Karpas-422 (cell line): ENCODE results near the gene NCBP2L. TPM values are rescaled to one million over a fixed set of nuclear protein-coding genes. Genes with fewer than 3 reads are reported as not detected.

Experiments
- DNase-seq: peaks from one replicate; pipeline ENCODE4 v3.0.0-alpha.2; 2015
- H2AFZ ChIP-seq: fragments of 200-600 bp; sonication (generic); 2 replicates; pipeline ENCODE4 v1.6.1; 2014; ENCODE audit warnings: antibody characterized with exemption, low read length, mixed read lengths
- H3K27ac ChIP-seq: fragments of 200-600 bp; sonication (generic); 2 replicates; pipeline ENCODE4 v1.5.1; 2014; ENCODE audit warnings: mild to moderate bottlenecking, low read length, moderate library complexity
- H3K27me3 ChIP-seq: fragments of 200-600 bp; sonication (generic); 2 replicates; pipeline ENCODE4 v1.6.1; 2014; ENCODE audit warnings: low read length, mixed read lengths
- H3K36me3 ChIP-seq: fragments of 200-600 bp; sonication (generic); 2 replicates; pipeline ENCODE4 v1.6.1; 2014; ENCODE audit warnings: low read length, mixed read lengths; ENCODE audit not compliant: insufficient read depth
- H3K4me1 ChIP-seq: fragments of 200-600 bp; sonication (generic); 2 replicates; pipeline ENCODE4 v1.6.1; 2014; ENCODE audit warnings: mild to moderate bottlenecking, low read length, mixed read lengths
- H3K4me2 ChIP-seq: fragments of 200-600 bp; sonication (generic); 2 replicates; pipeline ENCODE4 v1.6.1; 2014; ENCODE audit warnings: low read length, low read depth, mild to moderate bottlenecking; ENCODE audit not compliant: poor library complexity, severe bottlenecking
- H3K4me3 ChIP-seq: fragments of 200-600 bp; sonication (generic); 2 replicates; pipeline ENCODE4 v1.5.1; 2014; ENCODE audit warnings: mild to moderate bottlenecking, antibody characterized with exemption, low read length, mixed read lengths
- H3K79me2 ChIP-seq: fragments of 200-600 bp; sonication (generic); 2 replicates; pipeline ENCODE4 v1.6.1; 2014; ENCODE audit warnings: mild to moderate bottlenecking, low read length, mixed read lengths
- H3K9ac ChIP-seq: fragments of 200-600 bp; sonication (generic); 2 replicates; pipeline ENCODE4 v1.6.0; 2014; ENCODE audit warnings: low read length
- H3K9me2 ChIP-seq: fragments of 200-600 bp; sonication (generic), shearing (Covaris generic); replicated peaks from 2 replicates; pipeline ENCODE4 v1.6.0; 2014; ENCODE audit warnings: mild to moderate bottlenecking, low read length, moderate library complexity; ENCODE audit not compliant: insufficient read depth
- H3K9me3 ChIP-seq: fragments of 300-700, 200-600 bp; sonication (generic); 2 replicates; pipeline ENCODE4 v1.6.1; 2014; ENCODE audit warnings: low read length, mixed read lengths
- H4K20me1 ChIP-seq: fragments of 200-600 bp; sonication (generic); 2 replicates; pipeline ENCODE4 v1.6.1; 2014; ENCODE audit warnings: mild to moderate bottlenecking, antibody characterized with exemption, low read length, low read depth; ENCODE audit not compliant: insufficient read depth
- total RNA-seq: library from RNA; depleted of rRNA; stranded (reverse); fragments of >200 nt; shearing (Covaris generic); gene quantifications from 2 replicates; pipeline ENCODE4 v1.2.3, GENCODE V29; 2014; ENCODE audit warnings: low replicate concordance

The NCBP2L gene
- total RNA-seq, 1 experiment from 2014 or later = not detected

DNA sequence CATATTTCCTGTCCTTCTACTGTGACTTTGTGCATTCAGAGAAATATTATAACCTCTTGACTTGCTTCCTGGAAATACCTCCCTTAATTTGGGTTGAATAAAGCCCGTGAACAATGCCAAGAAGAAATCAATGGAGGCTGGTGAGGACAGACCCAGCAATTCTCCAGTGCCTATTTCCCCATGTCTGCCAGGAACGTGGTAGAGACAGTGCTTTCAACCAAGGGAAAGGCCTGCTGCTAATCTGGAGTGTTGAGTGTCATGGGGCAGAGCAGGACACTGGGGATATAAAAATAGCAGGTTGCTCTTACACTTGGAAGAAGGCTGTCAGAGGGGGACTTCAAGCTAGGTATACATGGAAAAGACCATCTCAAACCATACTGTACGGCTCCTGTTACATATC, 21.8 kb upstream of the NCBP2L start:
- Histone ChIP-seq H3K27me3 (no peaks in the 10 kb centered on the region), H3K9me2 (no peaks in the 10 kb centered on the region), H3K9ac (no peak overlapping the region), H3K36me3 (no peaks in the 10 kb centered on the region), H3K79me2 (no peaks in the 10 kb centered on the region), H3K4me3 (no peak overlapping the region), H3K4me1 (no peaks in the 10 kb centered on the region), H3K9me3 (no peaks in the 10 kb centered on the region), H2AFZ (no peak overlapping the region), H3K4me2 (no peak overlapping the region), H3K27ac (no peak overlapping the region), H4K20me1 (no peaks in the 10 kb centered on the region)
- DNase-seq = no peak

GRCh38 chrX:107758231-107758766, 19.2 kb upstream of the NCBP2L start:
- H3K9me3 ChIP-seq = no peaks in the 10 kb centered on the region
- H3K27me3 ChIP-seq = no peaks in the 10 kb centered on the region
- H3K9me2 ChIP-seq = no peaks in the 10 kb centered on the region
- H3K9ac ChIP-seq = no peak overlapping the region
- no peak overlapping the region for H3K27ac ChIP-seq
- no peak overlapping the region for H2AFZ ChIP-seq
- no peak for DNase-seq
- H3K36me3 ChIP-seq = no peaks in the 10 kb centered on the region
- no peak overlapping the region for H3K4me2 ChIP-seq
- H3K79me2 ChIP-seq = no peaks in the 10 kb centered on the region
- H4K20me1 ChIP-seq = no peaks in the 10 kb centered on the region
- no peaks in the 10 kb centered on the region for H3K4me1 ChIP-seq
- no peak overlapping the region for H3K4me3 ChIP-seq

GRCh38 chrX:107760304-107761077, 17.0 kb upstream of the NCBP2L start:
- no peaks in the 10 kb centered on the region for H4K20me1 ChIP-seq
- no peaks in the 10 kb centered on the region for H3K9me2 ChIP-seq
- no peak overlapping the region for H2AFZ ChIP-seq
- H3K4me1 ChIP-seq = no peaks in the 10 kb centered on the region
- no peak for DNase-seq
- H3K27me3 ChIP-seq = no peaks in the 10 kb centered on the region
- H3K27ac ChIP-seq = no peak overlapping the region
- H3K4me2 ChIP-seq = no peak overlapping the region
- H3K36me3 ChIP-seq = no peaks in the 10 kb centered on the region
- no peak overlapping the region for H3K9ac ChIP-seq
- H3K9me3 ChIP-seq = no peaks in the 10 kb centered on the region
- no peaks in the 10 kb centered on the region for H3K79me2 ChIP-seq
- H3K4me3 ChIP-seq = no peak overlapping the region

GRCh38 chrX:107763647-107764046, 13.9 kb upstream of the NCBP2L start:
- Histone ChIP-seq H3K79me2 (no peaks in the 10 kb centered on the region), H2AFZ (no peak overlapping the region), H3K27me3 (no peaks in the 10 kb centered on the region), H3K9me3 (no peaks in the 10 kb centered on the region), H3K9me2 (no peaks in the 10 kb centered on the region), H3K4me2 (no peak overlapping the region), H4K20me1 (no peaks in the 10 kb centered on the region), H3K9ac (no peak overlapping the region), H3K4me1 (no peaks in the 10 kb centered on the region), H3K27ac (no peak overlapping the region), H3K36me3 (no peaks in the 10 kb centered on the region), H3K4me3 (no peak overlapping the region)
- no peak for DNase-seq

DNA sequence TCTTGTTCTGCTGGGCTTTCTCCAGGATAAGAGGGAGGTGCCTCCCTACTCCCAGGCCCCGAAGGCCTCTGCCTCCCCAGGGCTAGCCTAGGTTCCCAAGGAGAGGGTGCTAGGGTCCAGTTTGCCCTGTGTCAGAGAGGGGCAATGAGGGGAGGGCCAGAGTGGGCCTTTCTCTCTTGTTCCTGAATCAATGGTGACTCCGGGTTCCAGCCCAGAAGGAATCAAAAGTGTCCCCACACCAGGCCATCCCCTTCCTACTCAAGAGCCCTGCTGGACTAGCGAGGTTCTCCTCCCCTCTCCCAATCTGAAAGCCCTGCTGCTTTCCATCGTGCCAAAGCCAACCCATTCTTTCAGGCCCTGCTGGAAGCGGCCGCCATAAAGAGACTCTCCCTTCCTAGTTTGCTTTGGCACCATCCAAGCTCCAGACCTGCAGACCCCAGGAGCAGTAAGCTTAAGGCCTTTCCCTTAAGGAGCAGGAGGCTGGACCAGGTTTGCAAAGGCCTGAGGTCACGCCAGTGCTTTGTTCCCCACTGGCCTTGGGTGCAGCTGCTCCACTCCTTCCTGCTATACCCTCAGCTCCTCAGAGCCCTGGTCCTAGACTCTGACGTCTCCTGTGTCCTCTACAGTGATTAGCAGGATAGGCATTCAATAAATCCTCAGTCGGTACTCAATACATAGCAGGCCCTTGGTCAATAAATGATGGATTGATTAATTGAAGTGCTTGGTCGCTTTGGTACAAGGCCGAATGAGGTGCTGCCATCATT, 12.5 kb upstream of the NCBP2L start:
- no peak overlapping the region for H3K9ac ChIP-seq
- H3K4me2 ChIP-seq = no peak overlapping the region
- no peaks in the 10 kb centered on the region for H3K27me3 ChIP-seq
- DNase-seq = no peak
- H3K4me1 ChIP-seq = no peaks in the 10 kb centered on the region
- no peaks in the 10 kb centered on the region for H4K20me1 ChIP-seq
- H3K36me3 ChIP-seq = no peaks in the 10 kb centered on the region
- no peak overlapping the region for H3K27ac ChIP-seq
- H2AFZ ChIP-seq = no peak overlapping the region
- H3K79me2 ChIP-seq = no peaks in the 10 kb centered on the region
- no peaks in the 10 kb centered on the region for H3K9me3 ChIP-seq
- H3K9me2 ChIP-seq = no peaks in the 10 kb centered on the region
- no peak overlapping the region for H3K4me3 ChIP-seq

DNA sequence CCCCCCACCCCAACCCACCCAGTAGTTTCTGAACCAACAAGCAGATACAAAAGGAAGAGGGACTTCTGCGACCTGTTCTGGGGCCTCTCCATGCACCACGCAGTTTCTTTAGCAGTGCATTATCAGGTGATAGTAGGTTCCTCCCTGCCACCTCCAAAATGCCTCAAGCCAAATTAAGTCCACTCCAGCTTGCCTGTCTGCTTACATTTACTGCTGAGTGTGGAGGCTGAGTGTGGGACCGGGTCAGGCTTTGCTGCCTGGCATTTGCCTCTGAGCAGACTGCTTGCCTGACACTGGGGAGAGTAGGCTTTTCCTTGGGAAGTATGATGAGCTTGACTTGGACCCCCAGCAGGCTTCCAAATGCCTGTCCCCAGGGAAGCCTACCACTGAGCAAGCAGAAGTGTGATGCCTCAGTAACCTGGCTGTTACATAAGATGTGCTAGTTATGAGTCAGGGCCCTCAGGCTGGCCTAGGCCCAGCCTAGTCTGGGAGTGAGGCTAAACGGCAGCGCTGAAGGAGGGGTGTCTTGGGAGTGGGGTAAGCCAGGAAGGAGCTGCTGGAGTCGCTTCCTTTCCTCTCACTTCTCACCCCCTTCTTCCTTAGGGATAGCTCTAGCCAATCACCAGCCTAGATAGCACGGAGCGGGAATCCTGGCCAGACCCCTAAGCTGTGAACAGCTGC, 10.9 kb upstream of the NCBP2L start:
- no peaks in the 10 kb centered on the region for H3K27me3 ChIP-seq
- H3K4me1 ChIP-seq = no peaks in the 10 kb centered on the region
- H2AFZ ChIP-seq = no peak overlapping the region
- no peaks in the 10 kb centered on the region for H3K36me3 ChIP-seq
- no peak overlapping the region for H3K27ac ChIP-seq
- no peaks in the 10 kb centered on the region for H3K9me2 ChIP-seq
- H3K4me2 ChIP-seq = no peak overlapping the region
- no peak overlapping the region for H3K9ac ChIP-seq
- no peak overlapping the region for H3K4me3 ChIP-seq
- H3K9me3 ChIP-seq = no peaks in the 10 kb centered on the region
- no peaks in the 10 kb centered on the region for H3K79me2 ChIP-seq
- H4K20me1 ChIP-seq = no peaks in the 10 kb centered on the region
- no peak for DNase-seq

GRCh38 chrX:107768051-107768450, 9.5 kb upstream of the NCBP2L start:
- no peak overlapping the region for H2AFZ ChIP-seq
- H4K20me1 ChIP-seq = no peaks in the 10 kb centered on the region
- no peaks in the 10 kb centered on the region for H3K27me3 ChIP-seq
- H3K9me3 ChIP-seq = no peaks in the 10 kb centered on the region
- H3K36me3 ChIP-seq = no peaks in the 10 kb centered on the region
- DNase-seq = no peak
- H3K4me3 ChIP-seq = no peak overlapping the region
- no peak overlapping the region for H3K9ac ChIP-seq
- H3K27ac ChIP-seq = no peak overlapping the region
- no peak overlapping the region for H3K4me2 ChIP-seq
- H3K4me1 ChIP-seq = no peaks in the 10 kb centered on the region
- no peaks in the 10 kb centered on the region for H3K79me2 ChIP-seq
- H3K9me2 ChIP-seq = no peaks in the 10 kb centered on the region
